H1 (cell line): ENCODE results near the gene SRSF7. TPM values are rescaled to one million over a fixed set of nuclear protein-coding genes. Genes with fewer than 3 reads are reported as not detected.

Source experiments
- BRCA1 ChIP-seq: IDR thresholded peaks from 2 replicates; pipeline ENCODE4 v1.6.1; 2012; ENCODE audit warnings: low read depth, low read length, improper control_type of control experiment
- CEBPB ChIP-seq: IDR thresholded peaks from 2 replicates; pipeline ENCODE4 v1.6.1; 2012; ENCODE audit warnings: low read depth, low read length
- CHD2 ChIP-seq: IDR thresholded peaks from 2 replicates; pipeline ENCODE4 v1.6.1; 2012; ENCODE audit warnings: low read length, improper control_type of control experiment
- CREB1 ChIP-seq: IDR thresholded peaks from 2 replicates; pipeline ENCODE4 v1.6.1; 2012; ENCODE audit warnings: inconsistent platforms
- CTBP2 ChIP-seq: IDR thresholded peaks from 2 replicates; pipeline ENCODE4 v1.7.0; 2011; ENCODE audit warnings: borderline replicate concordance, mild to moderate bottlenecking, moderate library complexity, mixed read lengths, low read length; ENCODE audit not compliant: insufficient read depth, insufficient read length
- GTF2F1 ChIP-seq: IDR thresholded peaks from 2 replicates; pipeline ENCODE4 v1.6.1; 2012; ENCODE audit warnings: low read depth, low read length, improper control_type of control experiment, borderline replicate concordance
- JUN ChIP-seq: IDR thresholded peaks from 2 replicates; pipeline ENCODE4 v1.6.1; 2011; ENCODE audit warnings: low read depth, mild to moderate bottlenecking, improper control_type of control experiment, low read length
- KDM4A ChIP-seq: IDR thresholded peaks from one replicate; pipeline ENCODE4 v1.7.1; 2012; ENCODE audit warnings: low read depth, mild to moderate bottlenecking, moderate library complexity, low read length, inconsistent platforms; ENCODE audit not compliant: severe bottlenecking
- KDM5A ChIP-seq: fragments of 200-600 bp; IDR thresholded peaks from 2 replicates; pipeline ENCODE4 v1.7.1; 2012; ENCODE audit warnings: mild to moderate bottlenecking, low read length, inconsistent platforms, mixed read lengths
- POLR2A ChIP-seq, 2 experiments: IDR thresholded peaks; 1 replicate in 1 of 2; 2 replicates in 1 of 2; pipeline ENCODE4 v1.6.1; 2011; ENCODE audit warnings: low read depth in 2 of 2, low read length in 2 of 2, mild to moderate bottlenecking in 2 of 2; ENCODE audit errors: control extremely low read depth in 1 of 2
- RNF2 ChIP-seq: fragments of 200-900, 300-1000 bp; sonication (generic); IDR thresholded peaks from 2 replicates; pipeline ENCODE4 v1.7.1; 2016; ENCODE audit warnings: borderline replicate concordance, low read depth, mild to moderate bottlenecking, antibody characterized with exemption, low read length; ENCODE audit not compliant: poor library complexity, severe bottlenecking; ENCODE audit errors: missing control alignments
- SAP30 ChIP-seq: fragments of 300-600 bp; sonication (generic); IDR thresholded peaks from 2 replicates; pipeline ENCODE4 v1.7.1; 2012; ENCODE audit warnings: low read length, moderate library complexity, mild to moderate bottlenecking, inconsistent platforms; ENCODE audit not compliant: insufficient read depth, insufficient replicate concordance
- TBP ChIP-seq: IDR thresholded peaks from 2 replicates; pipeline ENCODE4 v1.6.1; 2011; ENCODE audit warnings: low read depth, low read length, improper control_type of control experiment
- polyA plus RNA-seq, 7 experiments: library from polyadenylated mRNA; depleted of rRNA in 3 of 7; stranded (reverse) in 5 of 7; unstranded in 2 of 7; fragments of >200 nt in 5 of 7; fragments of 200-250 nt in 2 of 7; gene quantifications; 1 replicate in 5 of 7; 2 replicates in 1 of 7; 4 replicates in 1 of 7; pipeline versions ENCODE4 v1.2.1 to v1.2.3, GENCODE V29; 2011 to 2013; ENCODE audit warnings: missing spikeins in 2 of 7, mixed read lengths in 2 of 7
- total RNA-seq: library from RNA; stranded (reverse); fragmentation: NEBNext Ultra II Directional; extraction: Animal tissue kit (Norgen Biotek cat#: 25700); gene quantifications from 2 replicates; pipeline ENCODE4 v1.2.1, GENCODE V29; 2021
- TF ChIP-seq, protein P1 (sequence below), 3 experiments: IDR thresholded peaks; 1 replicate in 2 of 3; 2 replicates in 1 of 3; pipeline versions ENCODE4 v1.5.1 to v1.6.1; 2011; ENCODE audit warnings: low read length in 3 of 3, mild to moderate bottlenecking in 3 of 3, inconsistent platforms in 2 of 3, low read depth in 1 of 3, moderate library complexity in 1 of 3; ENCODE audit not compliant: insufficient read depth in 1 of 3; ENCODE audit errors: control extremely low read depth in 1 of 3

The SRSF7 gene
- total and polyA plus RNA-seq, 2 of the 8 experiments (the other 6 are each of a cell fraction or from before 2014, with no cell fraction given), result 370 to 415 TPM

DNA sequence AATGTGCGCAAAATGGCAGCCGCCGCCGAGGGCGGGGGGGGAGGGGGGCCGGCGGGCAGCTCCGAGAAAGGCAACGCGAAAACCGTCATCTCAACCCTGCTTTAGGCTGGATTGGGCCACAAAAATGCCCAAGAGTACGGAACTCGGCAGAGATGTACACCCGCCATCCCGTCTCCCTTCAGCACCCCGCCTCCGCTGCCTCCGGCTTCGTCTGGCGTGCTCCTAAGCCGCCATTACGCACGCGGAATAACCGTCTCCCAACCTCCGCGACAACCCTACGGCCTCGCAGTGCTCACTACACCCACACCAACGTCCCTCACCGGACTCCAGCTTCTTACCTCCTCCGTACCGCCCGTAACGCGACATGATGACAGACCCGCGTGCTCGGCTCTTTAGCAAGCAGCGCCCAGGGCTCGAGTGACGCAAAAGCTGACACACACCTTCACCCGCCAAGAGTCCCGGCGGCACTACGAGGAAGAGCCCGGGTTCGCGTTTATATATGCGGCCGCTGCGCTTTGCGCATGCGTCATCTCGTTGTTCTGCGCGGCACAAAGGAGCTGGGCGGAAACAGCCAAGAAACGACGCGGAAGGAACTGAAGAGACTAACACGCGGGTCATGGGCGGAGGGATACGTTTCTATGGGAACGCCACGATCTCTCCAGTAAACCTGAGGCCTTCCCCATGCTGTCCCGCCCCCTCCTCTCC lies at the start of gene SRSF7 (continued):
- TF ChIP-seq JUN (no peak), CHD2 (peak; percentile 94), BRCA1 (no peak), POLR2A (IDR thresholded peaks at IDR 0.05; ENCODE audit: control extremely low read depth in 1 of 2, low read depth in 2 of 2, low read length in 2 of 2) (peak; percentile 100), GTF2F1 (peak; percentile 97), TBP (peak; percentile 99), CTBP2 (peak; percentile 22), CEBPB (peak; percentile 43; the same call in 1 of the 2 replicates), CREB1 (peak; percentile 78), SAP30 (peak; percentile 82), KDM5A (no peak), KDM4A (no peak), RNF2 (no peak)
- TF ChIP-seq, protein P1, sequence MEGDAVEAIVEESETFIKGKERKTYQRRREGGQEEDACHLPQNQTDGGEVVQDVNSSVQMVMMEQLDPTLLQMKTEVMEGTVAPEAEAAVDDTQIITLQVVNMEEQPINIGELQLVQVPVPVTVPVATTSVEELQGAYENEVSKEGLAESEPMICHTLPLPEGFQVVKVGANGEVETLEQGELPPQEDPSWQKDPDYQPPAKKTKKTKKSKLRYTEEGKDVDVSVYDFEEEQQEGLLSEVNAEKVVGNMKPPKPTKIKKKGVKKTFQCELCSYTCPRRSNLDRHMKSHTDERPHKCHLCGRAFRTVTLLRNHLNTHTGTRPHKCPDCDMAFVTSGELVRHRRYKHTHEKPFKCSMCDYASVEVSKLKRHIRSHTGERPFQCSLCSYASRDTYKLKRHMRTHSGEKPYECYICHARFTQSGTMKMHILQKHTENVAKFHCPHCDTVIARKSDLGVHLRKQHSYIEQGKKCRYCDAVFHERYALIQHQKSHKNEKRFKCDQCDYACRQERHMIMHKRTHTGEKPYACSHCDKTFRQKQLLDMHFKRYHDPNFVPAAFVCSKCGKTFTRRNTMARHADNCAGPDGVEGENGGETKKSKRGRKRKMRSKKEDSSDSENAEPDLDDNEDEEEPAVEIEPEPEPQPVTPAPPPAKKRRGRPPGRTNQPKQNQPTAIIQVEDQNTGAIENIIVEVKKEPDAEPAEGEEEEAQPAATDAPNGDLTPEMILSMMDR (IDR thresholded peaks at IDR 0.05; ENCODE audit: control extremely low read depth in 1 of 3, insufficient read depth in 1 of 3, low read depth in 1 of 3, low read length in 3 of 3), result no peak
